ENCODE data around the gene CSNK2A2.

Gene CSNK2A2

GRCh38 chr16:58109881-58110280 lies 88.0 kb downstream of the CSNK2A2 start:
- H3K4me1 ChIP-seq (ENCODE audit: control insufficient read depth, insufficient read depth, low read length, unreplicated experiment): peaks cover 9% of the 10 kb centered on the region
- H3K4me3 ChIP-seq (ENCODE audit: low read depth, low read length): no peak overlapping the region
- no peaks in the 10 kb centered on the region for H3K27me3 ChIP-seq (ENCODE audit: insufficient read depth, low read length)
- H2AFZ ChIP-seq (ENCODE audit: low read length, unreplicated experiment): no peak overlapping the region
- no peaks in the 10 kb centered on the region for H3K79me2 ChIP-seq (ENCODE audit: control insufficient read depth, insufficient read depth, low read length, unreplicated experiment)
- H3K36me3 ChIP-seq (ENCODE audit: insufficient read depth, low read length): peaks cover 17% of the 10 kb centered on the region
- H3K27ac ChIP-seq (ENCODE audit: low read depth, low read length): no peak overlapping the region

GRCh38 chr16:58109330-58109729 lies 88.6 kb downstream of the CSNK2A2 start:
- no peaks in the 10 kb centered on the region for H3K27me3 ChIP-seq (ENCODE audit: insufficient read depth, low read length)
- H3K79me2 ChIP-seq (ENCODE audit: control insufficient read depth, insufficient read depth, low read length, unreplicated experiment): no peaks in the 10 kb centered on the region
- H3K27ac ChIP-seq (ENCODE audit: low read depth, low read length): no peak overlapping the region
- no peak overlapping the region for H3K4me3 ChIP-seq (ENCODE audit: low read depth, low read length)
- H3K36me3 ChIP-seq (ENCODE audit: insufficient read depth, low read length): peaks cover 12% of the 10 kb centered on the region
- H3K4me1 ChIP-seq (ENCODE audit: control insufficient read depth, insufficient read depth, low read length, unreplicated experiment): peaks cover 9% of the 10 kb centered on the region
- no peak overlapping the region for H2AFZ ChIP-seq (ENCODE audit: low read length, unreplicated experiment)

All from ACC112 (cell line).